ENCODE measurements around the gene MPHOSPH8.
"Not testable (repeated sequence)": the region's sequence is repeated elsewhere in the genome, so short reads cannot be mapped to it uniquely, and the experiment has no call there.

Gene MPHOSPH8

GRCh38 chr13:19704256-19704655 is 70.8 kb downstream of the MPHOSPH8 start:
- H3K9me3 Mint-ChIP-seq; H3K4me3 Mint-ChIP-seq; DNase-seq (ENCODE audit: low spot score in 2 of 2); H3K27me3 Mint-ChIP-seq; ATAC-seq (replicated peaks; ENCODE audit: extremely low read depth, poor library complexity, severe bottlenecking); H3K27ac Mint-ChIP-seq (ENCODE audit: low read depth): not testable (repeated sequence)
- Mint-ChIP-seq H3K4me1 (peaks cover 18% of the 10 kb centered on the region), H3K36me3 (ENCODE audit: insufficient read depth) (peaks cover 19% of the 10 kb centered on the region)

- H3K27me3 Mint-ChIP-seq; H3K4me1 Mint-ChIP-seq; H3K9me3 Mint-ChIP-seq; ATAC-seq (replicated peaks; ENCODE audit: extremely low read depth, poor library complexity, severe bottlenecking); H3K27ac Mint-ChIP-seq (ENCODE audit: low read depth); H3K4me3 Mint-ChIP-seq; DNase-seq (ENCODE audit: low spot score in 2 of 2): not testable (repeated sequence)
- peaks cover 19% of the 10 kb centered on the region for H3K36me3 Mint-ChIP-seq (ENCODE audit: insufficient read depth)
Measured at GRCh38 chr13:19709039-19709438, 75.6 kb downstream of the MPHOSPH8 start.

DNA sequence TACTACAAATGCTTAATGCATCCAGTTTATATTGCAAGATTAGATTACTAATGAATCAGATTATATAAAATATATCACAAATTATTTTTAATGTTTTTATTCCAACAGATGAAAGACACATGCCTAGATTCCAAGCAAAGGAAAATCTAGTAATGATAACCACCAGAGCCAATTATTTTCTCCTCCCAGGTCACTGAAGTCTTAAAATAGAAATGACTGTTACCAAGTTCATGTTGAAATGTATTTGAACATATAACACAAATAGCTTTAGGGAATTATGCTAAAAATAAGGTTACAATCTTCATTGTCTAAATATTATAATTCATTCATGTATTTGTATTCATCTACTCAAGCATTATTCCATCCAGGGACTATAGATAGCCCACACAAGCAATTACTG is 76.3 kb downstream of the MPHOSPH8 start:
- peaks cover 22% of the 10 kb centered on the region for H3K36me3 Mint-ChIP-seq (ENCODE audit: insufficient read depth)
- not testable (repeated sequence) for DNase-seq (ENCODE audit: low spot score in 2 of 2); H3K27me3 Mint-ChIP-seq; H3K4me1 Mint-ChIP-seq; H3K4me3 Mint-ChIP-seq; ATAC-seq (replicated peaks; ENCODE audit: extremely low read depth, poor library complexity, severe bottlenecking); H3K9me3 Mint-ChIP-seq; H3K27ac Mint-ChIP-seq (ENCODE audit: low read depth)

DNA sequence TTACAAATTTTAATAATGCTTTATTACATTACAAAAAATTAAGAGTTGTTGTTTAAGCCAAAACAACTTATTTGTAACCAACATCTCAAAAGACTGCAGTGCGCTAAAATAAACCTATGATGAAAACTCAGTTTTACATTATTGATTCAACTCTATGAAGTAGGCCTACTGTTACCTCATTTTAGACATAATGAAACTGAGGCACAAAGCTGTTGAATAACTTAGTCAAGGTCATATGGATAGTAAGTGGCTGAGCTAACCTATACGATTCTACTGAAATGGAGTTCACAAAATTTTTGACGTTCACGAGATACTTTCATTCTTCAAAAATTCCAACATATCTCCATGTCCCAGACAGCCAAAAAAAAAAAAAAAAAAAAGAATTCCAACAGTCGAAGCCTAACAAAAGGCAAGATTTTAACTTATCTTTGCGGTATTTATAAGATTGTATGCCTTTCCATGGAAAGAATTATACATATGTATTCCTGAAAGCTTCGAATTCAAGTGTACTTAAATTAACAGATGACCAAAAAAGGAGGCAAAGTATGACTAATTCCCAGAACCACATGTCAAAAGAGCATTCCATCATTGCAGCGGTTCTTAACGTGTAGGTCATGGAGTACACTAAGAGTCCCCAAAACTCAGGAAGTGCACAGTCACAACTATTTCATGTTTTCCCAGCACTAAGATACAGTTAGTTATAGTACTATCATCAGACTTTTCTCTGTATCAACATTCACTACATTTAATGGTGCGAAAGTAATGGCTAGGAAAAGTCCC is 79.9 kb downstream of the MPHOSPH8 start:
- Mint-ChIP-seq H3K9me3 (no peaks in the 10 kb centered on the region), H3K36me3 (ENCODE audit: insufficient read depth) (peaks cover 33% of the 10 kb centered on the region), H3K27ac (ENCODE audit: low read depth) (no peak overlapping the region), H3K4me3 (no peak overlapping the region), H3K4me1 (no peaks in the 10 kb centered on the region), H3K27me3 (no peaks in the 10 kb centered on the region)
- DNase-seq (ENCODE audit: low spot score in 2 of 2) (no peak), ATAC-seq (replicated peaks; ENCODE audit: extremely low read depth, poor library complexity, severe bottlenecking) (no peak)

GRCh38 chr13:19720039-19720438 is 86.6 kb downstream of the MPHOSPH8 start:
- DNase-seq (ENCODE audit: low spot score in 2 of 2) (no peak), ATAC-seq (replicated peaks; ENCODE audit: extremely low read depth, poor library complexity, severe bottlenecking) (no peak)
- Mint-ChIP-seq H3K9me3 (no peaks in the 10 kb centered on the region), H3K36me3 (ENCODE audit: insufficient read depth) (peaks cover 33% of the 10 kb centered on the region), H3K27ac (ENCODE audit: low read depth) (no peak overlapping the region), H3K4me3 (no peak overlapping the region), H3K4me1 (peaks cover 12% of the 10 kb centered on the region), H3K27me3 (no peaks in the 10 kb centered on the region)
